Measurements from ENCODE around the gene MSH4.
"Not testable (repeated sequence)": the region's sequence is repeated elsewhere in the genome, so short reads cannot be mapped to it uniquely, and the experiment has no call there.

MSH4 gene

DNA sequence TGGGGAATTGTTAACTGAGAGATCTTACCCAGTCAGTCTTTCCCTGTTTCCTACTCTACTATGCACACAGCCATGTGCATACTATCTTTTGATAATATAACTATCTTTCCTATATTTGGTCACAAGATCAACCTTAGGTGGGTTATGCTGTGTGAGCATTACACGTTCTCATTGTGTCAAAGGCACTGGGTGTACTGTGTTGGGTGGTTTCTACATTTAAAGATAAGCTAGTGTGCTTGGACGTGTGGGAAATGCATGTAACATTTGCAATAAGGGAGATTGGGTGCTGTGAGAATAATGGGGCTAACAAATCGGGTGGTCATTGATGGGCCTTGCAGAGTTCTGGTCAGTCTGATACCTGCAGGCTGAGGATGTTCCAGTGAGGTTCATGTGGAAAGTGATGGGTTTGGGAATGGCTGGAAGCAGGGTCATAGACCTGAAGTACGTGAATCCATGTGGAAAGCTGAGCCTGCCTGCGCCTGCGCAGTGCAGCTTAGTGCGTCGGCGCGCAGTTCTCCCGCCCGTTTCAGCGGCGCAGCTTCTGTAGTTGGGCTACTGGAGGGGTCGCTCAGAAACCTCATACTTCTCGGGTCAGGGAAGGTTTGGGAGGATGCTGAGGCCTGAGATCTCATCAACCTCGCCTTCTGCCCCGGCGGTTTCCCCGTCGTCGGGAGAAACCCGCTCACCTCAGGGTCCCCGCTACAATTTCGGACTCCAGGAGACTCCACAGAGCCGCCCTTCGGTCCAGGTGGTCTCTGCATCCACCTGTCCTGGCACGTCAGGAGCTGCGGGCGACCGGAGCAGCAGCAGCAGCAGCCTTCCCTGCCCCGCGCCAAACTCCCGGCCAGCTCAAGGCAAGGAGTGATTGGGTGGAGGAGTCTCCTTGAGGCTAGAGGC lies at the start of gene MSH4:
Gene MSH4 (plus strand): TSS at position 507 of the 897 bp plus-strand sequence. CDS start 104 bp downstream, at position 611.
- no peak for DNase-seq

DNA sequence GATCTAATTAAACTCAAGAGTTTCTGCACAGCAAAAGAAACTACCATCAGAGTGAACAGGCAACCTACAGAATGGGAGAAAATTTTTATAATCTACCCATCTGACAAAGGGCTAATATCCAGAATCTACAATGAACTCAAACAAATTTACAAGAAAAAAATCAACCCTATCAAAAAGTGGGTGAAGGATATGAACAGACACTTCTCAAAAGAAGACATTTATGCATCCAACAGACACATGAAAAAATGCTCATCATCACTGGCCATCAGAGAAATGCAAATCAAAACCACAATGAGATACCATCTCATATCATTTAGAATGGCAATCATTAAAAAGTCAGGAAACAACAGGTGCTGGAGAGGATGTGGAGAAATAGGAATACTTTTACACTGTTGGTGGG lies 39.5 kb upstream of the MSH4 start:
- not testable (repeated sequence) for DNase-seq

DNA sequence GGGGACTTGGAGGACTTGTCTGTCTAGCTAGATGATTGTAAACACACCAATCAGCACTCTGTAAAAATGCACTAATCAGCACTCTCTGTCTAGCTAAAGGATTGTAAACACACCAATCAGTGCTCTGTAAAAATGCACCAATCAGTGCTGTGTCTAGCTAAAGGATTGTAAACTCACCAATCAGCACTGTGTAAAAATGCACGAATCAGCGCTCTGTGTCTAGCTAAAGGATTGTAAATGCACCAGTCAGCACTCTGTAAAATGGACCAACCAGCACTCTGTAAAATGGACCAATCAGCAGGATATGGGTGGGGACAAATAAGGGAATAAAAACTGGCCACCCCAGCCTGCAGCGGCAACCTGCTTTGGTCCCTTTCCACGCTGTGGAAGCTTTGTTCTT lies 38.1 kb upstream of the MSH4 start:
- not testable (repeated sequence) for DNase-seq

DNA sequence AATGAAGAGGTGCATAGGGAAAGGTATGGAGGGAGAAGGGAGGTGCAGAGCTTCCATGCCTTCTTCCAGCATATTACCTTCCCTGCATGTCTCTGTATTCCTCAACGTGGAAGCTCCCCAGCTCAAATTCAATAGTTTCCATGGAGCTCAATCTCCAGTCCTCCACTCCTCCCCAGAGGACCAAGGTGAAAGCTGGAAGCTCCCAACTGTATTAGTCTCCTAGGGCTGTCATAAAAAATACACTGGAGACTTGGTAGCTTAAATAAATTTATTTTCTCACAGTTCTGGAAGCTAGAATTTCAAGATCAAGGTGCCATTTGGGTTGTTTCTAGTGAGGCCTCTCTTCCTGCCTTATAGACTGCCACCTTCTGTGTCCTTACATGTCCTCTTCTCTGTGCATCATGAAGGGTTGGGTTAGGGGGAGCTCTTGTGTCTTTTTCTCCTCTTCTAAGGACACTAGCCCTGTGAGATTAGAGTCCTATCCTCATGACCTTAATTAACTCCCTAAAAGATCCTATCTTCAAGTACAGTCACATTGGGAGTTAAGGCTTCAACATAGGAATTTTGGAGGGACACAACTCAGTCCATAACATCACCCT lies 32.5 kb upstream of the MSH4 start:
- DNase-seq, result no peak

DNA sequence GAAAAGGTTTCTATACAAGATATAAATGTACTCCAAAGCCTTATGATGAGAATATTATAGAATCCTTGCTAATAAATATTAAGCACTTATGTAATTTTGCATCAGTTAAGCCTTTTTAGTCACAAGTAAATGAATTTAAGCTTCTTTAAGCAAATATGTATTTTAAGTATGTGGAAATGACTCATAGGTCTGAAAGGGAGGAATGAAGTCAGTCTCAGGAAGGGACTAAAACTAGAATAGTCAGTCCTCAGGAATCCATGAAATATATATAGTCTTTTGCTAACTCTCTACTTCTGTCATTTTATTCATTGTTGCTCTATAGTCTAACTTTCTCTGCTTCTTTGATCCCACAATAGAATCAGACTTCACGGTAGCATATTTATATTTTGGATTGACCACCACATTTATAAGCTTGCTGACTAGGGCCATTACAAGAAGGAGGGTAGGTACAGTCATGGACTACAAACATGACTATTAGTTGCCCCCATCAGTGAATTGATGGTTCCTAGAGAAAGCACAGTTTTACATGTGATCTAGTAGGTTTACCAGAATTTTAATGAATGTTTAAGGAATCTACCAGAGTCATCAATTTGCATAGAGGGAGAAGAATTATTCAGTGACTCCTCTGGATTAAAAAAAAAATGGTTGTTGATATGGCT lies 30.9 kb upstream of the MSH4 start:
- no peak for DNase-seq

DNA sequence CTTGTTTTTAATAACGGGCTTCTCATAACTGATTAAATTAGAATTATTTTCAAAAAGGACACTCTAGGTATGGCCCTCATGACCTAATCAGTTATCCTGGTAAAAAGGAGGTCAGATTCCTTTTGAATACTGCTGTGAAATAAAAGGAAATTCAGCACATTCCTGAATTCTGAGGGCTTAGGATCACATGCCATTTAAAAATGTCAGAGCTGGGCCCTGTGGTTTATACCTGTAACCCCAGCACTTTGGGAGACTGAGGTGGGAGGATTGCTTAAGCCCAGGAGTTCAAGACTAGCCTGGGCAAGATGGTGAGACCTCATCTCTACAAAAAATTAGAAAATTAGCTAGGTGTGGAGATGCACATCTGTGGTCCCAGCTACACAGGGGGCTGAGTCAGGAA lies 28.7 kb upstream of the MSH4 start:
- no peak for DNase-seq

DNA sequence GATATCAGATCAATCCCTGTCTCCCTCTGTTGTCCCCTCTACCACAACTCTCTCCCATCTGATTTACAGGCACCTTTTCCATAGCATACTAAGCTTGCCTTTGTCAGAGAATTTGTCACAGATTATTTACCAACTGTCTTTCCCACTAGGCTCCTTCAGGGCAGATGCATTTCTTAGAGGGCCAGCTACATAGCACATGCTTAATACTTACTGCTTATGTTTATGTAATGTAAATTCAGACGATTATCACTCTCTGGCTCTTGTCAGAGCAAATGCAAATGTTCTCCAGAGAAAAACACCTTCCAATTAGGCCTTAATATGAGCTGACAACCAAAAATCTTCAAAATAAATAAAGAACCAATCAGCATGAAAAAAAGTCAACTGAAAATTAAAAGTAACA lies 25.9 kb upstream of the MSH4 start:
- DNase-seq, result no peak

DNA sequence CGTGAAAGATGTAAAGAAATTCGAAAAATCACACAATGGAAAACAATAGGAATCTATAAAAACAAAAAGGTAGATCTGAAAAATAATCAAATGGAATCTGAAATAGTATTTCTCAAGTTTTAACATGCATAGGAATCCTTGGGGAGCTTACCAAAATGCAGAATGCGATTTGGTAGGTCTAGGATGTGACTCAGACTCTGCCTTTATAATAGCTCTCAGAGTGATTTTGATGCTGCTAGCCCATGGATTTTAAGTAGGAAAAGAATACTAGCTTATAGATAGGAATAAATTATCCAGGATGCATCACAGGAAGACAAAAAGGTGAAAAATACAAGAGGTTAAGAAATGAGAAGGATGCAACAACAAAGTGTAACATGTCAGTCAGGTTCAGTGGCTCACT lies 24.7 kb upstream of the MSH4 start:
- no peak for DNase-seq

DNA sequence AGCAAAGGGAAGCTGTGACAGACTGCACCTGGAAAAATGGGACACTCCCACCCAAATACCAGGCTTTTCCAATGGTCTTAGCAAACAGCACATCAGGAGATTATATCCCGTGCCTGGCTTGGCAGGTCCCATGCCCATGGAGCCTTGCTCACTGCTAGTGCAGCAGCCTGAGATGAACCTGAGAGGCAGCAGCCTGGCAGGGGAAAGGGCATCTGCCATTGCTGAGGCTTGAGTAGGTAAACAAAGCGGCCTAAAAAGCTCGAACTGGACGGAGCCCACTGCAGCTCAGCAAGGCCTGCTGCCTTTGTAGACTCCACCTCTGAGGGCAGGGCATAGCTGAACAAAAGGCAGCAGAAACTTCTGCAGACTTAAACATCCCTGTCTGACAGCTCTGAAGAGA lies 18.9 kb upstream of the MSH4 start:
- not testable (repeated sequence) for DNase-seq

DNA sequence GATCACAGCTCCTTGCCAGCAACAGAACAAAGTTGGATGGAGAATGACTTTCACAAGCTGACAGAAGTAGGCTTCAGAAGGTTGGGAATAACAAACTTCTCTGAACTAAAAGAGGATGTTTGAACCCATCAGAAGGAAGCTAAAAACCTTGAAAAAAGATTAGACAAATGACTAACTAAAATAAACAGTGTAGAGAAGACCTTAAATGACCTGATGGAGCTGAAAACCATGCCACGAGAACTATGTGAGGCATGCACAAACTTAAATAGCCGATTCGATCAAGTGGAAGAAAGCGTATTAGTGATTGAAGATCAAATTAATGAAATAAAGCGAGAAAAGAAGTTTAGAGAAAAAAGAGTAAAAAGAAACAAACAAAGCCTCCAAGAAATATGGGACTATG lies 18.0 kb upstream of the MSH4 start:
- DNase-seq, result not testable (repeated sequence)

DNA sequence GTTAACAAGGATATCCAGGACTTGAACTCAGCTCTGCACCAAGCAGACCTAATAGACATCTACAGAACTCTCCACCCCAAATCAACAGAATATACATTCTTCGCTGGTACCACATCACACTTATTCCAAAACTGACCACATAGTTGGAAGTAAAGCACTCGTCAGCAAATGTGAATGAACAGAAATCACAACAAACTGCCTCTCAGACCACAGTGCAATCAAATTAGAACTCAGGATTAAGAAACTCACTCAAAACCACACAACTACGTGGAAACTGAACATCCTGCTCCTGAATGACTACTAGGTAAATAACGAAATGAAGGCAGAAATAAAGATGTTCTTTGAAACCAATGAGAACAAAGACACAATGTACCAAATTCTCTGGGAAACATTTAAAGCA lies 16.5 kb upstream of the MSH4 start:
- DNase-seq, result not testable (repeated sequence)

DNA sequence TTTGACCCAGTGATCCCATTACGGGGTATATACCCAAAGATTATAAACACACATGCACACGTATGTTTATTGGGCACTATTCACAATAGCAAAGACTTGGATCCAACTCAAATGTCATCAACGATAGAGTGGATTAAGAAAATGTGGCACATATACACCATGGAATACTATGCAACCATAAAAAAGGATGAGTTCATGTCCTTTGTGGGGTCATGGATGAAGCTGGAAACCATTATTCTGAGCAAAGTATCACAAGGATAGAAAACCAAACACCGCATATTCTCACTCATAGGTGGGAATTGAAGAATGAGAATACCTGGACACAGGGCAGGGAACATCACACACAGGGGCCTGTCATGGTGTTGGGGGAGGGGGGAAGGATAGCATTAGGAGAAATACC lies 12.8 kb upstream of the MSH4 start:
- DNase-seq, result not testable (repeated sequence)

DNA sequence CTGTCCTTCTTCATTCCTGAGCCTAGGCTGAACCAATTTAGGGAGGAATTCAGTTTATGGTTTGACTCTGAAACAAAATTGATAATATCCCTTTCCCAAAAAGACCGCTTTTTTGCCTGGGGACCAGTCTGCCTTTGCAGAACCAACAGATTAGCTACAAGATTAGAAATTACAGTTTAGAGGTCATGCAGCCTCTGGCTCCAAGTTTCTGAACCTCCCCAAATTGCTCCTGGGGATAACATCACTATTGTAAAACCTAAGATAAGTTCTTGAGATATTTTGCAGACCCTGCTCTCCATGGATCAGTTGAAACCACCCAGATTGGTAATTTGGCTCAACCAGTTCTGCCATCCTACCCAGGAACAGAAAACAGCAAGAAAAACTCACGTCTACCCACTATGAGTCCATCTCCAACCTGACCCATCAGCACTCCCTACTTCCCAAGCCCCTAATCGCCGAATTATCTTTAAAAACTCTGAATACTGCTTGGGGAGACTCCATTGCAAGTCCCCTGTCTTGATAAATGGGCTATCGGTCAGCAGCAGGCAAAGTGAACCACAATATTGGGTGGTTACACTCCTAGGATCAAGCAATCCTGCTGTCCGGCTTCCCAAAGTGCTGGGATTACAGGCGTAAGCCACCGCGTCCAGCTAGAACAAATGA lies 11.2 kb upstream of the MSH4 start:
- no peak for DNase-seq

DNA sequence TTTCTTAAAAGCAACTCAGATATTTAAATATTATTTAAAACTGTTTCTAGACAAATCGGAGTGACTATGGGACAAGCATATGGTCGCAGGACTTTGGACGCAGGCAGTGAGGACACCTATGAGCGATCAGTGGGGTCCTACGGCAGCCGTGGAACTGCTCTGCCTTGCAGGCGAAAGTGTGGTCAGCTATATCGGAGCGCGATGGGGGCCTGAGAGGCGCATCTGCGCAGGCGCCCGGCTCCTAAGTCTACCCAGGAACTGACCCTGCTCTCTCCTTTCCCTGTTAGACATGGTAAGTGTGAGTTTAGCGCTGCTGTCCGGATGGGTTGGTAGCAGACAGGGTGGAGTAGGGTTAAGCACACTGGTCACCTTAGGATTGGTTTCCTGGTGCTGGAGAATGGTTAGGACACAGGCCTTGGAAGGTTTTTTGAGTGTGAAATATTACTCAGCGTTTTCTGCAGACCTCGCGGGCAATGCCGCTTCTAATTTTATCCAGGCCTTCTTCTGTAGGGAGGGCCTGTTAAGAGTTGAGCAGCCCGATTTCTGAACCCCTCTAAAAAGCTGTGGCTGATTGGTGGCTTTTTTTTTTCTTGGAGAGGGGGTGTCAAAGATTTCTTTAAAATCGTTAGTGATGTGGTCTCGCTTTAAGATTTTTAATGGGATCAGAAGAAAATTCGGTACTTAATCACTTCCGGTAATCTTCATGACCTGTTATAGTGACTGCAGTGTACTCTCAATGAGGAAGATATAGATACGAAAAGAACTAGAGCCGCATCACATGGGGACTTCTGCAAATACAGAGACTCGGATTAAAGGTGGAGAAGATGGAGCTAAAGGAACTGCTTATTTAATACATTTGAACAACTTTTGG lies 10.5 kb upstream of the MSH4 start, which contains the start of gene RABGGTB:
Gene RABGGTB (plus strand): TSS at position 274 of the 871 bp plus-strand sequence. CDS start 16 bp downstream, at position 290.
- DNase-seq, result peak; percentile 96

DNA sequence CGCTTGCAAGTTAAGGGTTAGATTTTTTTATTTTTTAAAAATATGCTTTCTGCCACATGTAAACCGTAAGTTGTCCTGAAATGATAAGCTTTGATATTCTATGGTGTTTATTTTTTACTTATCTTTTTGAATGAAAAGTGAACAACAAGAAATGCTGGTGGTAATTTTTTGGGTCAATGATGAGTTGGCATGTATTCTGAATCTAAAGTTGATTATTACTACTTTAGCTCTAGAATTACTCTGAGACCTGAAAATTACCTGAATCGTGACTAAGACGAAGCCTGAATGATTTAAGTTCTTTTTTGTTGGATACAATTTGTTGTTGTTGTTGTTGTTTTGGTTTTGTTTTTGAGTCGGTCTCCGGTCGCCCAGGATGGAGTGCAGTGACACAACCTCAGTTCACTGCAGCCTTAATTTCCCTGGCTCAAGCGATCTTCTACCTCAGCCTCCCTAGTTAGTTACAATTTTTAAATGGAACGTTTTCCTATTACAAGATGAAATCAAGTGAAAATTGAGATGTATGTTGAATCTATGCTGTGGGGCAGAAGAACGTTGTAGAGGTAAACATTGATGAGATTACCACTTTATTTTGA lies 9.7 kb upstream of the MSH4 start:
- DNase-seq, result no peak

DNA sequence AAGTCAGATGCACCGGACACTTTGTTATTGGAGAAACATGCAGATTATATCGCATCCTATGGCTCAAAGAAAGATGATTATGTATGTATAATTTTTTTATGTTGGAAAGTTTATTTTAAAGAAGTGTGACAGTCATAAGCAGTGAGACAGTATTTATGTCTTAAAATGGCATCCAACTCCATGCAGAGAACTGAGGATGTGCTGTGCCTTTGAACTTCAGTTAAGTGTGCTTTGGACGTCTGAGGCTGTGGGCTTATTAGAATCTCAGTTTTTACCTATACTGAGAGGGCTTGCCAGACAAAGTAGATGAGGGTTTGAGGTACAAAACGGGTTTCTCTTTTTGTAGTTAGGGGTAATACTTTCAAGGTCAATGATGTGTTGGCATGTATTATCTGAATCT lies 9.2 kb upstream of the MSH4 start:
- no peak for DNase-seq

DNA sequence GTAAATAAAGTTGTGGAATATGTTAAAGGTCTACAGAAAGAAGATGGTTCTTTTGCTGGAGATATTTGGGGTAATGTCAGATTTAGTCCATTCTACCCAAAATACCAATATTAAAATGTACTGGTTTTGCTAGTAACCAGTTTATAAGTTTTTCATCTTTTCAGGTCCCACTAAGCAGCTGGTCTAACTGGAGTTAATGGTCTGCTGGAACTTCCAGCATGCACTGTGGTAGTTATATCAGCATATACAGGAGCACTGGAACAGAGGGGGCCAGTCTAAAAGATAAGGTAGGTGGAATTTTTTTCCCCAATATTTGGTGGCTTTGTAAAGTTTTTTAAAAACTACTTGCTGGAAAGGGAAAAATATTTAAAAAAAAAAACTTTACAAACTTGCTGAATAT lies 6.7 kb upstream of the MSH4 start:
- DNase-seq, result no peak

DNA sequence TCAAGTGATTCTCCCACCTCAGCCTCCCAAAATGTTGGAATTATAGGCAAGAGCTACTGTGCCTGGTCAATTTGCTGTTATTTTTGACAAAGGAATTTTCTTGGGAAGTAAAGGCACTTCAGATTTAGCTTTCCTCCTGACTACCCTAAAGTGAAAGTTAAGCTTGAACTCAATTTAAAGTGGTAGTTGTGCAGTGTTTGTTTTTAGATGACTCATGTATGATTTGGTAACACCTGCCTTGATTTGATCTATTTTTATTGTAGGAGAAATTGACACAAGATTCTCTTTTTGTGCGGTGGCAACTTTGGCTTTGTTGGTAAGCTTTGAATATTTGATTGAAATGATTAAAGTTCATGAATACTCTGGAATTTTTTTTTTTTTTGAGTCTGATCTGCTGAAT lies 5.7 kb upstream of the MSH4 start:
- DNase-seq, result no peak

DNA sequence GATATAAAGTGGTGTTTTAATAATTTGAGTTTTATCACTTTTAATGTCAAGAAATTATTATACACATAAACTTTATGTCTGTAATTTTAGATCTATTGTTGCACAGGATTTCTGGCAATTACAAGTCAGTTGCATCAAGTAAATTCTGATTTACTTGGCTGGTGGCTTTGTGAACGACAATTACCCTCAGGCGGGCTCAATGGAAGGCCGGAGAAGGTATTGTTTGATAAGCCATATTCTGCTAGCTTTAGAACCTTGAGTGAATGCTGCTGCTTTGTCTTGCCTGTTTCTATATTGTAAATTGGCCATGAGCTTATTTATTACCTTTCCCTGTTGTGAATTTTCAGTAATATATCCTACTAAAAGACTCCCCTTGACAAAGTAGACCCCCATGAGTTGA lies 4.6 kb upstream of the MSH4 start:
- no peak for DNase-seq

DNA sequence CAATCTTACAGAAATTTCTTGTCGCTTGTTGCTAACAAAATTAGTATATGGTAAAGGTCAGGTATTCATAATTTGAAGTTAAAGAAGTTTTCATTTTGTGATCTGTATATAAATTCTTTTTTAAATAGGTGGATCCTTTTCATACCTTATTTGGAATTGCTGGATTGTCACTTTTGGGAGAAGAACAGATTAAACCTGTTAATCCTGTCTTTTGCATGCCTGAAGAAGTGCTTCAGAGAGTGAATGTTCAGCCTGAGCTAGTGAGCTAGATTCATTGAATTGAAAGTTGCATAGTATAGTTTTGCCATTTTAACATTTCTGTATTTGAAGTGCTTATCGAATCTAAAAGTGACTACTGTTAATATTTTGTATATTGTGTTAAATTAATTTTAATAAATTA lies 2.3 kb upstream of the MSH4 start:
- DNase-seq, result no peak

DNA sequence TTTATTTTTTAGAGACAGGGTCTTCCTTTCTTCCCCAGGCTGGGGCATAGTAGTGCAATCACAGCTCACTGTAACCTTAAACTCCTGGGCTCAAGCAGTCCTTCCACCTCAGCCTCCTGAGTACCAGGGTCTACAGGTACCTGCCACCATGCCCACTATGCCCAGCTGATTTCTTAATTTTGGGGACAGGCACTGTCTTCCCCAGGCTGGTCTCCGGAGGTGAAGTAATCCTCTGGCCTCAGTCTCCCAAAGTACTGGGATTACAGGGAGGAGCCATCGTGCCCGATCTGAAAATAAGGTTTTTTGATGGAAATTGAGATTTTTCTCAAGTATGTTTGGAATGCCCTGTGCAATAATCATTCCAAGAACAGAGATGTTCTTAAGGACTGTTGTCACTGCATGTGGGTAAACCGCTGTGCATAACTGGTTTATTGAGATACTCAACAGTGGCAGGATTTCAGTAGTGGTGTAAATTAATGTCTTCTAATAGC lies 934 bp upstream of the MSH4 start:
- DNase-seq, result no peak

DNA sequence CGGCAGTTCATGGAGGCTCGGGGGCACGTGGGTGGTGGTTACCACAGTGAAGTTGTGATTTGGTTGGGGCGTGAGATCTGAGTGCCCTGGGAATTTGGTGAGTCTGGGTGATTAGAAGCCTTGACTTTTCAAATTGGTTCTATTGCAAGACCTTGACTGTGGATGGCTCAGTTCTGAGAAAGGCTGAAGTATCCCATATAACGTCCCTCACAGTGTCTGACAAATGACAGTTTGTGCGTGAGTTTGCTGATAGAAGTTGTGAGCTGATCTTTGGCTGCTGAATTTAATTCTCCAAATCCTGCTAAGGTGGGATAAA lies 549 bp downstream of the MSH4 start:
- DNase-seq, result no peak

Measured in left hindlimb (tissue), 1 donor.